ENCODE results near the gene IGSF6. TPM values are rescaled to one million over a fixed set of nuclear protein-coding genes. Genes with fewer than 3 reads are reported as not detected.

The IGSF6 gene
- polyA plus RNA-seq, 1 donor, result 7.4 TPM

DNA sequence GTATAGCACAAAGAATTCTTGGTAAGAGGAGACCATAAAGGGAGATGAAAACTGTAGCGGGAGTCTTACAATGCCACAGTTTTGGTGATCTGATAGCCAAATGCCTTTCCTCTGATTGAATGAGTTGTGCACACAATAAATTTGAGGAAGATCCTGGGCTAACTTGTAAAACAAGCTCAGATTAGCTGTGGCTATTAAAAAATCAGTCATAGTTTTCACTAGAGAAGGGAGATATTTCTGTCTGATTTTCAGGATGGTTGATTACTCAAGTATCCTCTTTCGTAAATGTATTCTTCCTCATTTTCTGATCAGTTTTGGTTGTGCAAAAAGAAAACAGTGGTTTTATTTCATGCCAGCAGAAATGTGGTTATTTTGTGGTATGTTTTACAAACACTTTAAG is 62.1 kb downstream of the IGSF6 start:
- Histone ChIP-seq H3K27me3 (ENCODE audit: control insufficient read depth, insufficient read depth, low read length) (no peaks in the 10 kb centered on the region), H3K9me3 (ENCODE audit: control insufficient read depth, low read depth, low read length) (no peaks in the 10 kb centered on the region), H3K27ac (ENCODE audit: low read length) (no peak overlapping the region), H3K4me3 (ENCODE audit: low read length) (no peak overlapping the region), H3K4me1 (ENCODE audit: control insufficient read depth, insufficient read depth, low read length) (no peaks in the 10 kb centered on the region), H3K36me3 (ENCODE audit: control insufficient read depth, insufficient read depth, low read length) (no peaks in the 10 kb centered on the region)
- no peak for DNase-seq
- WGBS (ENCODE audit: insufficient coverage, low lambda C conversion rate), result 88% methylated on average over 1 of the region's 2 CpGs

DNA sequence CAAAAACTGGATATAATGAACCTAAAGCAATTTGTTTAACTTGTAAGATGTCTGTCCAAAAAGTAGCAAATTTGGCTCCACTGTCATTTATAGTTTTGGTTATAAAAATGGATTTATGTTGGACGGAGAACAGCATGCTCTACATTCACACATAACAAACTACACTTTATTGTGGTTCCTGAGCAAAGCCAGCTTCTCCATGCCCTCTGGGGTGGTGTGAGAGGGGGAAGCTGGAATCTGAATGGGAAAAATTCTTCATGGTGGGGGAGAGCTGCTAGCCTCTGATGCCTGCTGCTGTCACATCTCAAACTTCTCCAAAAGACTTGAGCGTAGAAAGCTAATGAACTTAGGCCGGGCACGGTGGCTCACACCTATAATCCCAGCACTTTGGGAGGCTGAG is 62.9 kb downstream of the IGSF6 start:
- Histone ChIP-seq H3K27me3 (ENCODE audit: control insufficient read depth, insufficient read depth, low read length) (no peaks in the 10 kb centered on the region), H3K9me3 (ENCODE audit: control insufficient read depth, low read depth, low read length) (no peaks in the 10 kb centered on the region), H3K4me3 (ENCODE audit: low read length) (no peak overlapping the region), H3K36me3 (ENCODE audit: control insufficient read depth, insufficient read depth, low read length) (no peaks in the 10 kb centered on the region), H3K4me1 (ENCODE audit: control insufficient read depth, insufficient read depth, low read length) (no peaks in the 10 kb centered on the region), H3K27ac (ENCODE audit: low read length) (no peak overlapping the region)
- DNase-seq, result no peak
- no CpG with 5 or more reads among the region's 4 CpGs for WGBS (ENCODE audit: insufficient coverage, low lambda C conversion rate)

Other genes with a start within 250 kb of the IGSF6 start
- 150 TPM for gene METTL9, start 53.0 kb downstream of the IGSF6 start, polyA plus RNA-seq
- 0.13 TPM for gene OTOA, start 11.4 kb upstream of the IGSF6 start, polyA plus RNA-seq
- 157 TPM for gene NPIPB4, start 205.1 kb upstream of the IGSF6 start, polyA plus RNA-seq